ENCODE data around the gene FBLN1.
"Not testable (repeated sequence)": the region's sequence is repeated elsewhere in the genome, so short reads cannot be mapped to it uniquely, and the experiment has no call there.

The FBLN1 gene

GRCh38 chr22:45502215-45503049 lies at the start of gene FBLN1:
Gene FBLN1, plus strand, starts transcription at chr22:45502883. Its CDS starts 103 bp downstream, at chr22:45502986.
- DNase-seq (ENCODE audit: low spot score): peak; percentile 79

DNA sequence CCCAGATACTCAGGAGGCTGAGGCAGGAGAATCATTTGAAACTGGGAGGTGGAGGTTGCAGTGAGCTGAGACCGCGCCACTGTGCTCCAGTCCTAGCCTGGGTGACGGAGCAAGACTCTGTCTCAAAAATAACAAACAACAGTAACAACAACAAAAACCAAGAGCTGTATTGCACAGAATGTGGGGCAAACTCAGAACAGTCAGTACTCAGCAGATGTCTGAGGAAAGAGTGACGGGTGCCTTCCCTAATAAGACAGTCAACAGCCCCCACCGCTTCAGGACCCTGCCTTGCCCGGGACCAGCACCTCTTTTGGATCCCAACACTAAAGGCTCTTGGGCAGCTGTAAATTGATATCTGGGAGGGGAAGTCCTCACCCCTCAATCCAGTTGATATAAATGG lies 48.9 kb upstream of the FBLN1 start:
- DNase-seq (ENCODE audit: low spot score): no peak

- no peak for DNase-seq (ENCODE audit: low spot score)
Measured at GRCh38 chr22:45454275-45454674, 48.4 kb upstream of the FBLN1 start.

DNA sequence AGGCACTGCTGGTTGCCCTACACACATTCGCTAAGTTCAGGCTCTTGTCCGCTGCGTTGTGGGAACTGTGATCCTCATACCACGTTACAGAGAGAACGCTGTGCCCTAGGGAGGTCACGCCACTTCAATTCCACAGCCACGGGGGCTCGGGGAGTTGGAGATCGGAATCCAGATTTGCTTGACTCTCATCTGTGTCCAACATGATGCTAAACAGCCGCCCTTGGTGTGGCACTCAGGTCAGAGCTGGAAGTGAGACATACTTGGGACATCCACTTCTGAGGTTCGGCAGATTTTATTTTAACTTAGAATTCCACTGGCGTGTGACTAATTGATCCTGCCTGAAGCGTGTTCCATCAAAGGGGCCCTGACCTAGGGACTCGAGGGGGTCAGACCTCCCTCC lies 47.5 kb upstream of the FBLN1 start:
- no peak for DNase-seq (ENCODE audit: low spot score)

DNA sequence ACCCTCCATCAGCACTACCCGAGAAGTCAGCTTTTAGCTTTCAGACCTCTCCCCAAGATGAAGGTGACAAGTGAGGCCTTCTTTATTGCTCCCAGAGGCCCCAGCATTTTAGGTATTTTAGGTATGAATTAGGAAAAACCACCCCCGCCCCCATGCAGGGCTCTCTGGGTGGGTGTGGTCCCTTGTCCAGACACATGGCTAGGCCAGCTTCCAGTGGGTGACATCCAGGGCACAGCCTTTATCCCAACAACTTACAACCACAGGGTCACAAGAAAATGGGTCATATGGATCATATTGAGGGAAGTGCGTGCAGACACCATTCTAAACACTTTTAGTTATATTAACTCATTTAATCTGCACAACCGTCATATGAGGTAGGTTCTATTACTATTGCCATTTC lies 47.1 kb upstream of the FBLN1 start:
- no peak for DNase-seq (ENCODE audit: low spot score)

- no peak for DNase-seq (ENCODE audit: low spot score)
Measured at GRCh38 chr22:45456811-45457210, 45.9 kb upstream of the FBLN1 start.

- DNase-seq (ENCODE audit: low spot score): no peak
Measured at GRCh38 chr22:45458532-45458931, 44.2 kb upstream of the FBLN1 start.

GRCh38 chr22:45459235-45459634 lies 43.4 kb upstream of the FBLN1 start:
- DNase-seq (ENCODE audit: low spot score): no peak

DNA sequence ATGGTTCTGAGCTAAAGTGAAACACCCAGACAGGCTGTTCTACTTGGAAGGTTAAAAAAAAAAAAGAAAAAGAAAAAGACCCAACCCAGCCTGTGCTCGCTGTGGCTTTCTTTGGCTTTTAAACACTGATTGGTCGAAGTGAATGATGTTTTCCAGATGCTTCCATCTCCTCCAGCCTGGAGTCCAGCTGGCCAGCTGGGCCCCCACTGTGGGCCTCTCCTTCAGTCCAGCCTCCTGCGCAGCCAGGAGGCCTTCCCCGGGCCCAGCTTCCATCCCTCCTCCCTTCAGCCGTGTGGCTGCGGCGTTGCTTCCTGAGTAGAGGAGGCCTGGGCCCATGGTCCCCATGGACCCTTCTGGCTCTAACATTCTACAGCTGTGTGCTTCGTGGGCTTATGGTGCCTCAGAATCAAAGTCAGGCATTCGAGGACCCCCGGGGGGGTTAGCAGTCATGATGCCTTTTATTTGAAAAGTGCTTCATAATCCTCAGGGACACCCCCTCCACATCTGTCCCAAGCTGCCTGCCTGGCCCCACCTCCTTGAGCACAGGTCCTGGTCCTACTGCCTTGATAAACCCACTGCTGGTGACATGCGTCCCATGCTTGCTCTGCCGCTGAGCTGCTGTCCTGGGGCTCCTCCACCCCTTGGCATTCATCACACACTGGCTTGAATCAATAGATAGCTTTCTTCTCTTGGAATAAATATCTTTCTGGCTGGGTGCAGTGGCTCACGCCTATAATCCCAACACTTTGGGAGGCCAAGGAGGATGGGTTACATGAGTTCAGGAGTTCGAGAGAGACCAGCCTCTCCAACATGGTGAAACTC lies 42.2 kb upstream of the FBLN1 start:
- peak; percentile 87 for DNase-seq (ENCODE audit: low spot score)

- DNase-seq (ENCODE audit: low spot score): no peak
Measured at GRCh38 chr22:45462034-45462655, 40.5 kb upstream of the FBLN1 start.

DNA sequence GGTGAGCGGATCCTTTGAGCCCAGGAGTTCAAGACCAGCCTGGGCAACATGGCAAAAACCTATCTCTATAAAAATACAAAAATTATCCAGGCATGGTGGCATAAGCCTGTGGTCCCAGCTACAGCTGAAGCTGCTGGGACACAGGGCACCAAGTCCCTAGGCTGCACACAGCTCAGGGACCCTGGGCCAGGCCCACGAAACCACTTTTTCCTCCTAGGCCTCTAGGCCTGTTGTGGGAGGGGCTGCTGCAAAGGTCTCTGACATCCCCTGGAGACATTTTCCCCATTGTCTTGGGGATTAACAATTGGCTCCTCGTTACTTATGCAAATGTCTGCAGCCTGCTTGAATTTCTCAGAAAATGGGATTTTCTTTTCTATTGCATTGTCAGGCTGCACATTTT lies 39.0 kb upstream of the FBLN1 start:
- not testable (repeated sequence) for DNase-seq (ENCODE audit: low spot score)

DNA sequence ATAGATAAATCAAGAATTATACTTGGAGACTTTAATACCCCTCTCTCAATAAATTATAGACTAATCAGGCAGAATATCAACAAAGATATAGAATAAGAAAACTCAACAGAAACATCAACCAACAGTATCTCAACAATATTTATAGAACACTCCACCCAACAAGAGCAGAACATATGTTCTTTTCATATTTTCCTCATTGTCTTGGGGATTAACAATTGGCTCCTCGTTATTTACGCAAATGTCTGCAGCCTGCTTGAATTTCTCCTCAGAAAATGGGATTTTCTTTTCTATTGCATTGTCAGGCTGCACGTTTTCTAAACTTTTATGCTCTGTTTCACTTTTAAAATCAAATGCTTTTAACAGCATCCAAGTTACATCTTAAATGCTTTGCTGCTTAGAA lies 37.0 kb upstream of the FBLN1 start:
- DNase-seq (ENCODE audit: low spot score): no peak

DNA sequence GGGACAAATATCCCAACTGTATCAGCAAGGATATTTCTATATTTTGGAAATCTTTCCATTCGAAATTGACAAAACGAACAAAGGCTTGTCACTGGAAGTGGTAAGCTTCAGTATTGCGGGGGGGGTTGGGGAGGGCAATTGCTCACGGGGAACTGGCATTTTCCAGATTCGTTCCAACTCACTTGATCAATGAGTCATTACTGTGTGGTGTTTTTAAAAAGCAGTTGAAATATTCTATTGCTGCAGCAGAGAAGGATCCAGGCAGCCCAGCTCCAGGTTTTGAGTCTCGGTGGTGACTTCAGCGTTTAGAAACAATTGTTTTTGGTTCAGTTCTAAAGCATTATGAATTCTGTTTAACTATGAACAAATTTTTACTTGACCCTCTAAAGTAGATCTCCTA lies 33.8 kb upstream of the FBLN1 start:
- no peak for DNase-seq (ENCODE audit: low spot score)

- no peak for DNase-seq (ENCODE audit: low spot score)
Measured at GRCh38 chr22:45469281-45470073, 33.2 kb upstream of the FBLN1 start.

GRCh38 chr22:45470871-45471270 lies 31.8 kb upstream of the FBLN1 start:
- DNase-seq (ENCODE audit: low spot score): no peak

GRCh38 chr22:45472426-45472825 lies 30.3 kb upstream of the FBLN1 start:
- DNase-seq (ENCODE audit: low spot score): no peak

DNA sequence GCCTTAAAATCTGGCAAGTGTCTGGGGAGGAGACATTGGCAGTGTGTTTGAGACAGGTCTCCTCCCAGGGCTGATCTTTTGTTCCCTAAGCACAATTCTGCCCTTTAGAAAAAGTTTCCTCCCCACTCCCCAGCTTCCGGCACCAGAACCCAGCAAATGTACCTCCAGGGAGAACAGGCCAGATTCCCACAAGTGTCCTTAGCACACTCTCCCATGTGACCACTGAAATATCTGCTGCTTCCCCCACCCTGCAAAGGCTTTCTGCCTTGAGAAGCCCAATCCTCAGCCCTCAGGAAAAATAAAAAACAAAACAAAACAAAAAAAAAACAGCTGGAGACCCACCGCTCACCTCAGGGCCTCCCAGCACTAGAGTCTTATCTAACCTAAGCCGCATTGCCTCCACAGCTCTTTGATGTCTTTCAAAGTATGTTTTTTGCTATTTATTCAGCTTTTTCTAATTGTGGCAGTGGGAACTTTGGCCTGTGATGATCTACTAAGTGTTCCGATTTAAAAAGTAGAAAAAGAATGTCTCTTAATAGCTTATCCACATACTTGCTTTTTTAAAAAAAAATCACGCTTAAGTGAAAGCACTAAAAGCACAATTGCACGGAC lies 29.0 kb upstream of the FBLN1 start:
- DNase-seq (ENCODE audit: low spot score): no peak

DNA sequence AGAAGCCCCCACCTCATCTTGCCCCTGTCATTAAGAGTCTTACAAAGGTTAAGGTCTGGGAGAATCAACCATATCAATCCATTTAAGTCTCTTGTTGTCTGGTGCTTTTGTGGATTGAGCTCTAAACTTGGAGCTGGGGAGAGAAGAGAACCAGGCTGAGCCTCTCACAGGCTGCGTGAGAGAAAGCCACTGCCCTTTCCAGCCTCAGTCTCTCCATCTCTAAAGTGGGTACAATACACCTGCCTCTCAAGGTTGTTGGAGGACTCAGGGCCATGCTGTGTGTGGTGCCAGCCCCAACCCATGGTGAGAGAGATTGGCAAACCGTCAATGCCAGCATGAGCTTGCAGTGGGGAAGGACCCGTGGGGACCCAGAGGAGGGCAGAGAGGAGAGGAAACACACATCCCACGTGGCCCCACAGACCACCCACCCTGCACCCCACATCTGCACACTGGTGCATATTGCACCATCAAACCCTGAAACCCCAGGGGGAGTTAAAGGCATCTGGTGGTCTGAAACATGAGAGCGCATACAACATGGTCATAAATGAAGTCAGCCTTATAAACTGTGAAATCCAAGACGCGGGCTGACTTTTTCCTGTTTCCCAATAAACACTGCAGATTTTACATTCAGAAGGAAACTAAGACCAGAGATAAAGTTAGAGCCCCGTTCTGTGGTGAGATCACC lies 27.5 kb upstream of the FBLN1 start:
- no peak for DNase-seq (ENCODE audit: low spot score)

GRCh38 chr22:45475851-45476514 lies 26.7 kb upstream of the FBLN1 start:
- no peak for DNase-seq (ENCODE audit: low spot score)

- DNase-seq (ENCODE audit: low spot score): no peak
Measured at GRCh38 chr22:45476814-45477213, 25.9 kb upstream of the FBLN1 start.
